Measurements from ENCODE around the gene HMX3. TPM values are rescaled to one million over a fixed set of nuclear protein-coding genes. Genes with fewer than 3 reads are reported as not detected.

HMX3 gene
- total RNA-seq, 1 donor from 2014 or later, result not detected

DNA sequence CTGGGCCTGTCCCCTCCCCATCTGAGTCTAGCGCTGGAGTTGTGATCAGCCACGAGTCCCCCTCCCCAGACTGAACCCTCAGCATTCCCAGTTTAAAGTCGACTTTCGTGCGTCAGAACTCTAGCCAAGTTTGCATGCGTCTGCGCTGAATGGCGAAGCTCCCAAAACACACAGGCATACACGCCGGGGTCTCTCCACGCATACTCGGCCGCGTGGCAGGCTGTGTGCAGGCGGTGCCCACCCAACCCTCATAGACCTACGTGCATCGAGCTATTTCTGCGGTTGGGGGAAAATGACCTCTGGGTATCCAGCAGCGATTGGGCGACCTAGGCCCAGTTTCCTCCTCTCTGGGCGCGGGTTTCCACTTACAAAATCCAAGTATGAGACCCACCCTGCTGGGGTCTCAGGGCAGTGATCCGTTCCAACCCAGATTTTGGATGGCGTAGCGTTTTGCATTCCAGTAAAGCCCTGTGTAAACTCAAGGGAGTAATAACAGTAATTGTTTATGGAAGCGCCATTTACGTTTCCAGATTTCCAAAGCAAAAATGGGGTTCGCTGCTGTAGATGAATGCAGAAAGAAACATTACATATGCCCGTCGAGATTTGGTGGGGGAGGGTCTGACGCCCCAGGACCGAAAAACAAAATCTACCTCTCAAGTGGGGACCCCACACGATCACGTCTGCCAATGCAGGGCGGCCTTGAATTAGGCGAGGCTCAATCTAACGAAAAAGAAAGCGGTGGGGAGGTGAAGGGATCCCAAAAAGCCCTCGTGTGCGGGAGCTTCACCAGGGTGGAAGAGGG is 2.0 kb upstream of the HMX3 start:
- intact Hi-C loops (cut with micrococcal nuclease), result loop anchor here (1.0 to 5.0 kb wide), 4 partner anchors 12 to 426 kb away; no protein-coding TSS in a partner anchor

DNA sequence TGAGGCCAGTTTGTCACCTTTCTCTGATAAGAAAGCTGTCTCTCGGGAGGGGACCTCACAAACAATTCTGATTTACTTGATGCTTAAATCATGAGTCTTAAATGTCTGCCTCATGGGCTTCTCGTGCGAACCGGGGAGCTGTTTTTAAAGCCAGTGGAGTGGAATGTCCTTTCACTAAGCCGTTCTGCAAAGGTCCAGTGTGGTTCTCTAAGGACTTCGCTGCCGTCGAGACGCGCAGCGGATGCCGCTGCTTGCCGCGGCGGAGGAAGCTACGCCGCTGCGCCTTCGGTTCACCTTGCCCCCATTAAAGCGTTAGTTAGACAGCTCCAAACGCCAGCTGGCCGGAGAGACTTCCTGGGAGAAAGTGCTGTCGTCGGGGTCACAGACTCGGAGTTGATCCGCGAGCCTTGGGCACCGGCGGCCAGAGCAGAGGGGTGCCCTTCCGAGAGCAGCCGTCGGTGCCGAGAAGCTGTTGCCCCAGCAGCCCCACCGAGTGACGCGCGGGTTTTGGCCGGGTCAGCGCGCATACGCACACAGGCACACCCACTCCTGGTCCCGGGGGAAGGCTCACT is 1.3 kb upstream of the HMX3 start:
- intact Hi-C loops (cut with micrococcal nuclease), result loop anchor here (5.0 kb wide), 1 partner anchor 248 kb away; no protein-coding TSS in a partner anchor

DNA sequence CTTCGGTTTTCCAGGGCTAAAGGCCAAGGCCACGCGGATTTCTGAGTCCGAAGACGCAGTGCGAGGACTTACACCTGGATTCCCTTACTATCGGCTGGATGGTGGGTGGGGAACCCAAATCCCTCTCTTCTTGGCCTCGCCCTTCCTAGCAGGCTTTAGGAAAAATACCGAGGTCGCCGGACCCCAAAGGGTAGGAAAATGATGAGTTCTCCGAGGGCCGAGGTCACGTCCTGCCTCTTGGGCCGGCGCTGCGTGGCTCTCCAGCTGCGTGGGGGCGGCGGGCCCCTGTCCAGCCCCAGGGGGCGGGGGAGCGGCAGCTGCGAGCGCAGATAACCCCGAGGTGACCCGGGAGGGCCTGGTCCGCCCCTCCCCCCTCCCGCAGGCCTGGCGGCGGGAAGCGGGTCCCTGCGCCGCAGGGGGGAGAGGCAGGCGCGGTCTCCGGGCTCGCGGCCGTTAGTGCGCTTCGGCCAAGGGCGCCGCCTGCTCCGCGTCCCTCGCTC is 805 bp upstream of the HMX3 start:
- intact Hi-C loops (cut with micrococcal nuclease), result loop anchor here (5.0 kb wide), 1 partner anchor 247 kb away; no protein-coding TSS in a partner anchor

DNA sequence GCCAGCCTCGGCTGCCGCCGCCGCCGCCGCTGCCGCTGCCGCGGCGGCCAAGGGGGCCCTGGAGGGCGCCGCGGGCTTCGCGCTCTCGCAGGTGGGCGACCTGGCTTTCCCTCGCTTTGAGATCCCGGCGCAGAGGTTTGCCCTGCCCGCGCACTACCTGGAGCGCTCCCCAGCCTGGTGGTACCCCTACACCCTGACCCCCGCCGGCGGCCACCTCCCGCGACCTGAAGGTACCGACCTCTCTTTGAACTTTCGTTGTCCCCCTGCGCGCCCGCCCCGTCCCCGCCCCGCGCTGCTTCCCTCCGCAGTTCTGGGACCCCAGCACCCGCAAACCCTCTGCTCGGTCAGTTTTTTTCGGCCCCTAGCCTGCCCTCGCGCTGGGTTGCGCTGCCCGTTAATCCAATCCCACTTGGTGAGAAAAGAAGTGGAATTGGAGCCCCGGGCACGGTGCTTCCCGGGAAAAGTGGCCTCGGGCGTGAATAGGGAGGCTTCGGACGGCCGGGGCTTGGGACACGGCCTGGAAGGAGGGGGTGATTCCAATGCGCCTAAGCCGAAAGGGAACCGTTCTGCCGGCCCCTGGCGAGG is 543 bp downstream of the HMX3 start:
- intact Hi-C loops (cut with micrococcal nuclease), result no loop called here

DNA sequence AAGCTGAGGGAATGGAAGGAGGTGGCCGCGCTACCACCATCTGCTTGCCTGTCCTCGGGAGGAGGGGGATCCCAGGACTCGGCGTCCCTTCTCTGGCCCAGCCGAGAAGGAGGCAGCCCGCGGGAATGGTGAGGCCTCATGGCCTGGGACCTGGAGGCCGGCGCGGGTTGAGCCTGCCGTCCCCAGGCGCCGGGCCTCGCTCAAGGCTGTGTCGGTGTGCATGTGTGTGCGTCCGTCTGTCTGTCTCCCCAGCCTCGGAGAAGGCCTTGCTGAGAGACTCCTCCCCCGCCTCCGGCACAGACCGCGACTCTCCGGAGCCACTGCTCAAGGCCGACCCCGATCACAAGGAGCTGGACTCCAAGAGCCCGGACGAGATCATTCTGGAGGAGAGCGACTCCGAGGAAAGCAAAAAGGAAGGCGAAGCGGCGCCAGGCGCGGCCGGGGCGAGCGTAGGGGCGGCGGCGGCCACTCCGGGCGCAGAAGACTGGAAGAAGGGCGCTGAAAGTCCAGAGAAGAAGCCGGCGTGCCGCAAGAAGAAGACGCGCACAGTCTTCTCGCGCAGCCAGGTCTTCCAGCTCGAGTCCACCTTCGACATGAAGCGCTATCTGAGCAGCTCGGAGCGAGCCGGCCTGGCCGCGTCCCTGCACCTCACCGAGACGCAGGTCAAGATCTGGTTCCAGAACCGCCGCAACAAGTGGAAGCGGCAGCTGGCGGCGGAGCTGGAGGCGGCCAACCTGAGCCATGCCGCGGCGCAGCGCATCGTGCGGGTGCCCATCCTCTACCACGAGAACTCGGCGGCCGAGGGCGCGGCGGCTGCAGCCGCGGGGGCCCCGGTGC is 1.3 kb downstream of the HMX3 start:
- intact Hi-C loops (cut with micrococcal nuclease), result loop anchor here (1.0 kb wide), 1 partner anchor 14 kb away; no protein-coding TSS in a partner anchor

DNA sequence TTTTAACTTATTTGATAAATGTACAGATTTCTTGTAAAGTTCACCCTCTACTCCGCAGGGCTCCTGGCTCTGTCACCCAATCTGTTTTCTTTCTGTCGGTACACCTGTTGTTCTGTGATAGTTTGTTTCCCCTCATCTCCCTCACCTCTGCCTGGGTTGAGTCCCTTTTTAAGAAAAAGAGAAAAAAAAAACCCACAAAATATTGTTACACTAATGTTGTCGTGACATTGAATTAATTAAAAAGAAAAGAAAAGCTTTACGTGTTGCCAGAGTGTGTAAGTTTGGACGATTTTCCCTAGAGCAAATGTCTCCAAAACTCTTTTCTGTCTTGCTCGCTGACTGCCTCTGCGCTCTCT is 3.4 kb downstream of the HMX3 start:
- intact Hi-C loops (cut with micrococcal nuclease), result no loop called here

DNA sequence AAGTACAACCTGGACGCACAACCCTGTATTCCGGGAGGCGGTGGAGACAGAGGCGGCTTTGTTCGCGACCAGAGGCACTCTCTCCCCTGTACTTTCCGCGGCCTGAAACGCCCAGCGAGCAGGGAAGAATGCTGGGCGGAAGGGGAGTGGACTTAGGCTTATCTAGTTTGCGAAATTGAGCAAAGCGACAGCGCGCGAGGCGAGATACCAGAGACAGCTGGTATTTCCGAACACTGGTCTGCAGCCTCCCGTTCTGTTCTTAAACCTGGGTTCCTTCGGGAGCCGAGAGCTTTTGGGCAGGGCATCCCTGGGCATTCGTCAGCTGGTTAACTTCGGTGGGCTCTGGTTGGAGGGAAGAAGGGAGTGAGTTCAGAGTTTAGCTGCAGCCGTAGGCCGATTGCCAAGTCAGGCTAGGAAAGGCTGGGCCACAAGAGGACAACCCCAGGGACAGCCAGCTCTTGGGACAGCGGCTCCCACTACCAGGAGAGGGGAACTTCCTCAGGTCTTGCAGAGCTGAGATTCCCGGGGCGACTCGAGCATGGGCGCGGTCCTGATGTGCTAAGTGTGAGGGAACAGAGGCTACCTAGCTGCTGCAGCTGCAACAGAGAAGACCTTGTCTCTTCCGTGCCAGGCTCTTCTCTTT is 3.9 kb downstream of the HMX3 start:
- intact Hi-C loops (cut with micrococcal nuclease), result loop anchor here (5.0 kb wide), 1 partner anchor 1308 kb away; no protein-coding TSS in a partner anchor

DNA sequence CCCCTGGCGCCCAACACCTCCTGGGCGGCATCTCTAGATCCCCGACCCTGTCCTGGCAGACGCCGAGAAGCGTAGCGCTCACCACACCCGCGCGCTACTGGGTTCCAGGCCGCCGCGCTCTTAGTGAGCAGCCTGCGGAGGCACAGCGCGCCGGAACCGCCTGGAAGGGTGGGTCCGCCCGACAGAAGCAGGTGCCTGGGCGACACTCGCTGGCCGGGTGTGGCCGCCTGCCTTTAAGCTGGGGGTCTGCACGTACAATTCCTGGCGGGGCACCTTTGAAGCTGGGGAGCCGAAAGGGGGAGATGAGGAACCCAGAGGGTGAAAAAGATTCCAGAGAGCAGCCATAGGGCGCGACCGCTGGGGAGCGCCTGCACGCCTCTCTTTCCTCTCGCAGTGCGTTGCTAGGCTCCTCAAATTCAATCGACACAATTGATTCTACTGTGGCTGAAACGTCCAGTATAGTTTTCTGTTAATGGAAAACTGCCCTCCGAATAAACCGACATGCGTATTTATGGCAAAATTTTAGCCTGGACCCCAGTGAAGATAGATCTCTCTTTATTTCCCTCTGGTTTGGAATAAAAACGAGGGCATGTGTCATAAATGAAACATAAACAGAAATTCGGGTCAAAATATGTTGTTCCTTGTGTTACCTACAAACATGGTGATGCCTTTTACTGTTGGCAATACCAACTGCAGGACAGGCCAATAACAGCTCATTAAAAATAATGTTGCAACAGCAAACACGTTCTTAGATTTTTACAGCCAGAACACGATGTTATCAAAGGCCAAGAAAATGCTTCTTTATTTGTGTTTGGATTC is 4.6 kb downstream of the HMX3 start:
- intact Hi-C loops (cut with micrococcal nuclease), result loop anchor here (5.0 kb wide), 1 partner anchor 1307 kb away; no protein-coding TSS in a partner anchor

DNA sequence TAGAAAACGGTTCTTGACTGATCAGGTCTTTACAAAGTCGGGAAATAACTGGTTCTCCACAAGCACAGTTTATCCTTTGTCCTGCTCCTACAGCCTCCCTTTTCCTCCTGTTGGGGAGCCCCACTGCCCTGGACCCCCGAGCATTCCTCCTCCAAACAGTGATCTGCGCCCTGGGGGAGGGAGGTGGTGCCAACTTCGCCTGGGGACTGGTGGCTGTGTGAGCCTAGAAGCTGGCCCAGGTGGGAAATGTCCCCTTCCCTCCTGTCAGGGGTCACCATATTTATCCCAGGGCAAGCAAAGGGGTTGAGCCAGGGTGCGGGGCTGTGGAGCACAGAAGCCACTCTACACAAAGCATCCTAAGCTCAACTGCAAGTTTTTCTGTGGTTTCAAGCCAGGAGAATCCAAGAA is 5.2 kb downstream of the HMX3 start:
- intact Hi-C loops (cut with micrococcal nuclease), result loop anchor here (5.0 kb wide), 1 partner anchor 1306 kb away; no protein-coding TSS in a partner anchor

DNA sequence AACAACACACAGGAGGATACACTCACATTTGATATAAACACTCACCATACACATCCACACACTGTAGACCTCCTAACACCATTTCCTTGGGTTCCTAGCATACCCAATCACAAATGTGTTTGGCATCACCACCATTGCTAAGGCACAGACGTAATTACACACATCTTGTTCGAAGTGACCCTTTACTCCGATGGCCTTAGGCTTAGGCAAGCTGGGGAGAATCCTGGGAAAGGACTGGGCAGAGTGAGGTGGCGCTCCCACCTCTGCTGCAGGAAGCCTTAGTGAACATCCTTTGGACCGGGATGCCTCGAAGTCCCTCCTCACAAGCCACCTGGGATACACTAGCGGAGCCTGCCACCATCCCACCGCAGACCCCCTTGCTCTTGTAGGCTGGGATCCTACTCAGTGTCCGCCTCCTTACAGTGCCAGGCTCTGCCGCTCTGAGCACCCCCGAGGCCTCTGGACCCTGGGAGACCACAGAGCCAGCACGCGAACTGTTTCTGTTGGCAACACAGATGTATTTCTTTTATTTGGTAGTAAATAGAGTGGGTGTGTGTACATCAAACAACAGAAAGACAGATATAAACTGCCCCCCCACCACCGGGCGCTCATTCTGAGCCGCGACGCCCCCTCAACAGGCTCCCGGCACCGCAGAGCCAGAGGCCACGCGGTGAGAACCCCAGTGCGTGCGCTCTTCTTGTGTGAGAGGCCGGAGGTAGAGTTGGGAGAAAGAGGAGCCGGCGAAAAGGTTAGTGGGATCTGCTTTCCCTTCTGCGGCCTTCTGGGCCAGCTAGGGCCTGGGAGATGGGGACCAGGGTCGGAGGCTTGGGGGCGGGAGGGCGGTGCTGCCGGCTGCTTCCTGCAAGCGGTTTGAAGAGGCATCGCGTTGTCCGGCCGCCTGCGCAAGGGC is 6.3 kb downstream of the HMX3 start:
- intact Hi-C loops (cut with micrococcal nuclease), result loop anchor here (5.0 kb wide), 1 partner anchor 1305 kb away; no protein-coding TSS in a partner anchor

DNA sequence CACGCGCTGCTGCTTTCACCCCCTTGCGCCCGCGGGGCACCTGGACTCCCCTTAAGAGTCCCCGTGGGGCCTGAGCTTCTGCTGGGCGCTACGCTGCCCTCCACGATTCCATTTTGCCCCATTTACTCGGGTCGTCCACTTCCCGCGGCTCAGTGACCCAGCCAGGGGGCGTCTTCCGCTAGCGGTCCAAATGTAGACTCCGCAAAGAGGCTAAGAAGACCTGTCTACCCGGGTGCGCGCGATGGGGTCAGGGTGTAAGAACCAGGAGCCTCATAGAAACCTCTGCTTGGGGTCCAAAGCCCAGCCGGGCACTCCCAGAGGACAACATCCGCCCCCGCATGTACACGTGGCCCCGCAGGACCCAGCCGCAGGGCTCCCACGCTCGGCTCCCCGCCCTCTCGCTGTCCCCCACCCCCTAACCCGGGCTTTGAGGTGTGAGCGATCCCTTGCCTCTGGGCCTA is 7.0 kb downstream of the HMX3 start:
- intact Hi-C loops (cut with micrococcal nuclease), result loop anchor here (5.0 kb wide), 1 partner anchor 1305 kb away; no protein-coding TSS in a partner anchor

DNA sequence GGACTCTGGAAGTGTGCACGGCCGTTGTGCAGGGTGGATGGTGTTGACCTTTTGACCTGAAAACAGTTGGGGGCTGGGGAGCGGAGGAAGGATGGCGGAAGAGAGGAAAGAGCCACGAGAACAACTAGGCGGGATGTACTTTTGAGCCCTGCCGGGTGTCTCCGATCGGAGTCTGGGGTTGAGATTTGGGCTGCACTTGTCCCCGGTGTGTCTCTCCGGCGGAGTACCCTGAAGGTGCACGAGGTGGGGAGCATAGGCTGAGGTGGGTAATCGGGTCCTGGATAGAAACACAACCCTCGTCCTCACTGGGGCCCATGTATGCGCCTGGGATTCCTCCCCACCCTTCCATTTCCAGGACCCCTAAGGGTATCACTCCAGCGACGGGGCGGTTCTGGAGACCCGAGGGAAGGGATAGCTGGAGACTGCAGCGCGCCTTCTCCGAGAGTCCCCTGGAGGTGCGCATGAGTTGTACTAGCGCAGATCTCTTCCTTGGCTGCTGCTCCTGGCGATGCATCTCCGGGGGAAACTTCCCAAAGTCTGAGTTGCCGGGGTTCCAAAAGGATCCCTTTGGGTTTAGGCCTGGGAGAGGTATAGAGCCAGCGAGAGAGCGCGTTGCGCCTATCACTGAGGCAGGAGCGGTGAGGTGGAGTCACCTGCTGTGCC is 7.5 kb downstream of the HMX3 start:
- intact Hi-C loops (cut with micrococcal nuclease), result loop anchor here (5.0 kb wide), 1 partner anchor 1304 kb away; no protein-coding TSS in a partner anchor

DNA sequence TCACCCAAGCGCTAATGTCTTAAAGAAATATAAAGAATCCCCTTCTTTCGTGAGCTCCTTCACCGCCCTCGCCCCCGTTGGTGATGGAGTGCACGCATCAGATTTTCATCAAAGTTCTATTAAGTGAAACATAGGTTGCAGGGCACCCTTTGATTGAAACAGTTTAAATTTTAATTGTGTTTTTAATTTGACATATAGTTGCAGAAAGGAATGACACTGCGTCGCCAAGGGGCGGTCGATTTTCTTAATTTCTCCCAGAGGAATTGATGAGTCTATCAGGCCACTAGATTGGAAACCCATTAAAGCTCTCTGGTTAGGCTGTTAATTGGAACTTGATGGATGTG is 8.0 kb downstream of the HMX3 start:
- intact Hi-C loops (cut with micrococcal nuclease), result loop anchor here (5.0 kb wide), 1 partner anchor 1304 kb away; no protein-coding TSS in a partner anchor

DNA sequence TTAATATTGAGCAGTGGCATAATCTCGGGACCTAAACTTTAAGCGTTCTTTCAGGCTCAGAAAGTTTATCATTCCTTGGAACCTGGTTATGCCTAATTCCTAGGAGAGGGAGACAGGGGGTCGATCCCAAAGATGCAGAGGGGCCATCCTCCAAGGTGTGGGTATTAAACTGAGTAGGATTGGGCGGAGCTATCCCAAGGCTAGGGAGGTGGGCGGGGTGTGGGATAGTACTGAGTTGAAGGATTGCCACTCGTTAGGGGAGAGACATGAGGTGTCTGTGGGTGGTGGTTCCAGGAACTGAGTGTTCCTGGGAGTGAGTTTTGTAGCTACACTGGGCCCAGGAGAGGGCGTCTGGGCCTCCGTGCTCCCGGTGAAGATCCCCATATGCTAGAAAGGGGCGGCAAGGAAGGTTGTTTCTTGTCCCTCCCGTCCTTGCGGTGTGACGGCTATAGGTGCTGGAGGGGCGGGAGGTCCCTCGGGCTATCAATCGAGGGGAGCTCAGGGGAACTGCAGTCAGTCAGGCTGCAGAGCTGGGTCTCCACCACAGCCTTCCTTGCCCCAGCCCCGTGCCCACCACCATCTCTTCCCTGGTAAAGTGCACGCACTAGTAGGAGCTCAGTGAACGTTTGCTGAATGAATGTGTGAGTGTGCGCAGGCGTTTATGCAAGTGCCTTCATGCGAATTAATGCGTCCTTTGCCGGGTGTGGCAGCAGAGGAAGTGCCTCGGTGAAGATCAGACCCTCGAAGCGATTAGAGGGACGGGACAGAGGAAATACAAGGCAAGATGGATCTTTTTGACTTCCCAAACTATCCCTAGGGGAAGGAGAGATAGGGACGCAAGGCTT is 9.1 kb downstream of the HMX3 start:
- intact Hi-C loops (cut with micrococcal nuclease), result loop anchor here (1.0 to 5.0 kb wide), 2 partner anchors 12 to 1302 kb away; no protein-coding TSS in a partner anchor

DNA sequence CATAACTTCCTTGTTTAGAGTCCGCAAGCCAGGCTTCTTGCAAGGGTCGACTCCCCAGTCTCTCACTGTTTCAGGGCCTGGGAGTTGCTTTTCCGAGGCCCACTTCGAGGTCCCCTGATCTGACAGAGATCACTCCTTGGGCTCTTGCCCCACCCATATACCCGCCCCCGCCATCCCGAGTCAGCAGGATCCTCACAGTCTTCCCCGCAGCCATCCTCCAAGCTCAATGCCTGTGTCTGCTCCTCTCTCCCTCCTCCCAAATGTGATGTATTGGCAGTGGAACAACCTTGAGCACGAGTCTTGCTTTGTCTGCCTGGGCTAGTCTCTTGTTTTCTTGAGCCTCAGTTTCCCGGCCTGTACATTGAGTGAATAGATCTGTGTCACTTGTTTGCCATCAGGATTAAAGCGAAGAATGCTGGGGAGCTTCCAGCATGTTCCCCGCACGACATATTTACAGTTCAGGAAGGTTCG is 9.8 kb downstream of the HMX3 start:
- intact Hi-C loops (cut with micrococcal nuclease), result loop anchor here (1.0 kb wide), 1 partner anchor 12 kb away; no protein-coding TSS in a partner anchor

DNA sequence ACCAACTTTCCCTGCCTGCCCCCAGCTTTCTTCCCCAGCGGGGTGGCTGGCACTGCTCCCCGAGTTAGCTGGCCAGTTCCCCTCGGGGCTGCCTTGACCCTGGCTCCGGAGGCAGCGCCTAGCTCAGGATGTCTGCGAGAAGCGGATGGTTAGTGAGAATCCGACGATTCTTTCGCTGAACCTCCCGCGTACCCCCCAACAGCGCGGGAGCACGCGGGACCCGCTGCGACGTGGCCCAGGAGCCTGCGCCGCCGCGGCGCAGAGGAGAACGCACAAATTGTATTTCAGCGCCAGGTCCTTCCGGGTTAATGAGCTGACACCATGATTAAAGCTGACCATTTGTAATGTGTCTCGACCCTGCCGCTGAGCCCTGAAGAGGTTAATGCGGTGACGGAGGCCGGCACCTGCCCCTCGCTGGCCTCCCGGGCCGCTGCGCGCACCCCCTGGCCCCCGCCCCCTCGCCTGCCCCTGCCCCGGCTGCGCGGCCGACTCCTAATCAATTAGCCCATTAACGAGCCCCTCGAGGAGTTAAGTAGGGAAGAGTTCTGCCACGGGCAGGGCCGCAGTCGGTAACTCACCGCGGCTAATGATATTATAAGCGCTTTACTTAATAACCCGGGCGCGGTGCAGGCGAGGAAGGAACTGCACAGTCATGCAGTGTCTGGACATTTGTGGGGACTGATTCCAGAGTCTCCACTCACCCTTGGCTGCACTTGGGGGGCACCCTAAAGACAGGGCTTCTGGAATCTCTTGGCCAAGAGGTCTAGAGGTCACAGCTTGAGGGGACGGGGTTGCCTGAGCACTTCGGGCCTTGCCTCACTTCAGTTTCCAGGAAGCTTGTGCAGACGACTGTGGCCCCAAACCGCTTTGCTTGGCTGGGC is 10.5 kb downstream of the HMX3 start:
- intact Hi-C loops (cut with micrococcal nuclease), result no loop called here

Measured in T-helper 2 cell treated with Interferon-gamma antibody and Interleukin-4, amounts not matched to agents 100 ng/mL and 5 ng/mL, for 36 hours (primary cell).